ENCODE data around the gene PTPN13. TPM values are rescaled to one million over a fixed set of nuclear protein-coding genes. Genes with fewer than 3 reads are reported as not detected.
"Not testable (repeated sequence)": the region's sequence is repeated elsewhere in the genome, so short reads cannot be mapped to it uniquely, and the experiment has no call there.

The PTPN13 gene
- total RNA-seq, 2 experiments from 2014 or later, result 0.06 to 0.21 TPM

DNA sequence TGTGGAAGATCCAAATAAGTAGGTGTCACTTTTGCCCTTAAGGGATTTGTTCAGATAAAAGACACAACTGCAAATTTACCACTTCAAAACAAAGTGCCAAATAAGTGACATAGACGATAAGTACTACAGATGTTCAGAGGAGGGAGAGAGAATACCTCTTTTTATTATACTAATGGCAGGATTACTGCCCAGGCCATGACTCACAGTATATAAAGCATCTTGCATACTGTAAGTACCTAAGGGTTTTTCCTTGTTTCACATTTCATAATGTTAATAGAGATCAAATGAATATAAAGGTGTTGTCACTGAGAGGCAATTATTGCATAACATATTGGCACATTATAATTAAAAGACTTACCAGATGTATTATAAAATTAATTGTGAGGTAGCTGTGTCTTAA, 46.4 kb downstream of the PTPN13 start:
- ChIA-PET POLR2A (no interaction called here), CTCF (no interaction called here)

DNA sequence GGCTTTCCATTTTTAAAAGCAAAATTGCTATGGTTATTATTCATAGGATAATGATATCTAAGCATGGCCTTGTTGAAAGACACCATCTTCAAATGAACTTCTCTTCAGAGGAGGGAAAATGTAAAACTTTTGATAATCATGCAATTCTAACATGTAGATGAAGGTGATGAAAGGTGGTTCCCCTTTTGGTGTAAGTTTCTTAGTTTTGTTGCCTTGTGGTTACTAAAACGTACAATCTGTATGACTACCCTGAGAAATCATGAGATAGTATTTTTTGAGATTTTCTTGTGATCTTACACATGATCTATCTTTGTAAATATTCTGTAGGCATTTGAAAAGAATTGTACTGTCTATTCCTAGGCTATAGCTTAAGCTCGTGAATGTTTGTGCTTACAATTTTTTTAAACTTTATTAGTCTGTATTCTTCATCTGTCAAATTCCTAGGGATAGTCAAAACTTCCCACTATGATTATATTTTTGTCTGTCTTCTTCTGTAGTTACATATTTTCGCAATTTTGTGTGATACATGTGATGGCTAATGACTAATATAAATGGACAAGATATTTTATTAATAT, 47.5 kb downstream of the PTPN13 start:
- CTCF ChIA-PET, result interaction anchor here (0.7 kb wide), 2 partner anchors 16 to 162 kb away, joined by 3 read pairs; no protein-coding TSS in a partner anchor

DNA sequence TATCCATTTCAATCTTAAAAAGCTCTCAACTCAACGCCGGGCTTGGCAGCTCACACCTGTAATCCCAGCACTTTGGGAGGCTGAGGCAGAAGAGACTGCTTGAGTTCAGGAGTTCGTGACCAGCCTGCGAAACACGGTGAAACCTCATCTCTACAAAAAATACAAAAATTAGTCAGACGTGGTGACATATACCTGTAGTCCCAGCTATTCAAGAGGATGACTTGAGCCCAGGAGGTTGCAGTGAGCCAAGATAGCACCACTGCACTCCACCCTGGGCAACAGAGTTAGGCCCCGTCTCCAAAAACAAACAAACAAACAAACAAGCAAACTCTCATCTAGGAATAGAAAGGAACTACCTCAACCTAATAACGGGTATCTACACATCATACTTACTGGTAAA, 50.8 kb downstream of the PTPN13 start:
- ChIA-PET POLR2A (no interaction called here), CTCF (no interaction called here)

More for the DNA sequence above, 47.5 kb downstream of the PTPN13 start:
- POLR2A ChIA-PET, result no interaction called here

DNA sequence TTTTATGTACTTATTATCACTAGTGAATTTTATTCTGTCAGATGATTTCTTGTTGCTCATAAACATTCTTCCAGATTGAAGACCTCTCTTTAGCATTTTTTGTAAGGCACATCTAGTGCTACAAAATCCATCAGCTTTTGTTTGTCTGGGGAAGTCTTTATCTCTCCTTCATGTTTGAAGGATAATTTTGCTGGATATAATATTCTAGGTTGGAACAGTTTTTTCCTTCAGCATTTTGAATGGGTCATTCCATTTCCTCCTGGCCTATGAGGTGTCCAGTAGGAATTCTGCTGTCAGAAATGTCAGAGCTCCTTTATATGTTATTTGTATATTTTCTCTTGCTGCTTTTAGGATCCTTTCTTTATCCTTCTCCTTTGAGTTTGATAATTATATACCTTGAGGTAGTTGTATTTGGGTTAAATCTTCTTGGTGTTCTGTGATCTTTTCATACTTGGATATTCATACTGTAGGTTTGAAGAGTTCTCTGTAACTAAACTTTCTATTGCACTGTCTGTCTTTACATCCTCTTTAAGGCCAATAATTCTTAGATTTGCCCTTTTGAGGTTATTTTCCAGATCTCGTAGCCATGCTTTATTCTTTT, 58.3 kb downstream of the PTPN13 start:
- ChIA-PET POLR2A (no interaction called here), CTCF (no interaction called here)

DNA sequence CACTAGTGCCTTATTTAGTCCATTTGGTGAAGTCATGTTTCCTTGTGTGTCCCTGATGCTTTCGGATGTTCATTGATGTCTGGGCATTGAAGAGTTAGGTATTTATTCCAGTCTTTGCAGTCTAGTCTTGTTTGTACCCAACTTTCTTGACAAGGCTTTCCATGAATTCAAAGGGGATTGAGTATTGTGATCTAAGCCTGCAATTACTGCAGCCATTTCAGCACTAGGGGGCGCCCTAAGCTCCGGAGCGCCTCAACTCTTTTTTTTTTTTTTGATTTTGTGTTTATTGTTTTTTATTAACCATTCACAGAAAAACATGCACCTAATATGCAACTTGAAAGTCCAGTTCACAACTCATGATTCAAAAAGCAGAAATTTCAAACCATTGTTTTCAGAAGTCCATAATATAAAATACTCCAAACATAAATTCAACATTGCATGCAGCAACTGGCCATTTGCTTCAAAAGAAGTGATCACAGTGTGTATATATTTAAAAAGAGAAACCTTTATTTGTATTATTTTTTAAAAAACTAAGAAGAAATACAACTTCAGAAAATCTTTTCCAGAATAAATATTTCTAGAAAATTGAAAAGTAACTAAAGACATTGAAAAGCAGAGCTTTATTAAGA, 59.2 kb downstream of the PTPN13 start:
- ChIA-PET CTCF (no interaction called here), POLR2A (no interaction called here)

DNA sequence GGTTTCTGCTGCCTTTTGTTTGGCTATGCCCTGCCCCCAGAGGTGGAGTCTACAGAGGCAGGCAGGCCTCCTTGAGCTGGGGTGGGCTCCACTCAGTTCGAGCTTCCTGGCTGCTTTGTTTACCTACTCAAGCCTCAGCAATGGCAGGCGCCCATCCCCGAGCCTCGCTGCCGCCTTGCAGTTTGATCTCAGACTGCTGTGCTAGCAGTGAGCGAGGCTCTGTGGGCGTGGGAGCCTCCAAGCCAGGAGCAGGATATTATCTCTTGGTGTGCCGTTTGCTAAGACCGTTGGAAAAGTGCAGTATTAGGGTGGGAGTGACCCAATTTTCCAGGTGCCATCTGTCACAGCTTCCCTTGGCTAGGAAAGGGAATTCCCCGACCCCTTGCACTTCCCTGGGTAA, 62.7 kb downstream of the PTPN13 start:
- POLR2A ChIA-PET, CTCF ChIA-PET: not testable (repeated sequence)

DNA sequence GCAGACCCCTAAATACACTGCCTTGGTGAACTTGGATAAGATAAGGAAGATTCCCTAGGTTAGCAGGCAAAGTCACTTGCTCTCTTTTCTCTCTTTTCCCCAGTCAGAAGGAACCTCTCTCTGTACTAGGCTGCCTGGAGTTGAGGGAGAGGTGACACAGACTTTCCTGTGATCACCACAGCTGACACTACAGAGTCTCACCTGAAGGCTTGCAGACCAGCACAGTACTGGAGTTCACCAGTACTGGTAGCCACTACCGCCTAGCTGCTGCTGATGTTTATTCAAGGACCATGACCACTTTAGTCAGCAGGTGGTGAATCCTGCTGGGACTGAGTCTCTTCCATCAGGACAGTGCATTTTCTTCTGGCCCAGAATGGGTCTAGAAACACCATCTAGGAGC, 63.3 kb downstream of the PTPN13 start:
- ChIA-PET POLR2A (no interaction called here), CTCF (interaction anchor here (0.9 kb wide), 1 partner anchor 15 kb away, joined by 3 read pairs; no protein-coding TSS in a partner anchor)

DNA sequence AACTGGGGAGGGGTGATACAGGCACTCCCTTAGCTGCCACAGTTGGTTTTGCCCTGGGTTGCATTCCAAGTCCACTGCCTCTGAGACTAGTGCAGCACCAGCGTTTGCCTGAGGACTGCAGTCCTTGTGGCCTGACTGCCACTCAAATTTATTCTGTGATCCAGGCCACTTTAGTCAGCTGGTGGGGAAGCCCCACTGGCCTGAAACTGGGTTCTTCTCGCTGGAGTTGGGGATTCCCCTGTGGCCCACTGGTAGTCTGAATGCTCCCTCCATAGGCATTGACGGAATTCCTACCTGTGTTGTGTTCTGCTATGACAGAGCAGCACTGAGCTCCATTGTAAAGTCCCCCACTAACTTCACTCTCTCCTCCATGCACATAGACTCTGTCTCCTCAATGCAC, 63.8 kb downstream of the PTPN13 start:
- POLR2A ChIA-PET, result no interaction called here
- CTCF ChIA-PET, result interaction anchor here (0.9 kb wide), 1 partner anchor 16 kb away, joined by 3 read pairs; no protein-coding TSS in a partner anchor

DNA sequence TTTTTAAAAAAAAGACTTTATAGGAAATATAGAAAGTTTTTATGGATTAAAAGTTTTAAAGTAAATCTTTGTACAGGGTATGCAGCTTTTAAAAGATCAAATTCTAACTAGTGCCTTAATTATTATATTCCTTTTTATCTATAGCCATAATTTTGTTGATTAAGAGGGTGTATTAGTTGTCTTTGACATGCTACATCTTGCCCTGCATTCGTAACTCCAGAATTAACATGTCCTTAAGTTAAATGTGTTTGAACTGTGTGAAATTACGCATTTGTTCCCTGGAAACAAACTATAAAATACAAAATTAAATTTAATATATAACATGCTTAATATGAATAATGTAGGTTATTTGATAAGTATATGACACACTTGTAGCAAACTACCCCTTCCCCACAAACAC, 66.3 kb downstream of the PTPN13 start:
- POLR2A ChIA-PET, result no interaction called here

DNA sequence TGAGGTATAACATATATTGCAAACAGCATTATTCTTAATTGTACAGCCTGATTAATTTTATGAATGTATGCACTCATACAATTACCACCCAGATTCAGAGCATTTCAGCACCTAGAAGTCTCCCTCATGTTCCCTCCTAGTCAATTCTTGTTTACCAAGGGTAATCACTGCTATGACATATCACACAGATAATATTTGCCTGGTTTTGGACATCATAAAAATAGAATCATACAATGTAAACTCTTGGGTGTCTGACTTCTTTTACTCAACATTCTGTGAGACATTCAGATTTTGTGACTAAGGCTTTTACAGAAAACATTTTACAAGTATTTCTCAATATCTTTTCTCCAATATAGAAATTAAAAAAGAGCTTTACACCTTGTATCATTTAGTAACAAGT, 66.9 kb downstream of the PTPN13 start:
- CTCF ChIA-PET, result no interaction called here
- POLR2A ChIA-PET, result no interaction called here

More for the DNA sequence above, 66.3 kb downstream of the PTPN13 start:
- CTCF ChIA-PET, result no interaction called here

DNA sequence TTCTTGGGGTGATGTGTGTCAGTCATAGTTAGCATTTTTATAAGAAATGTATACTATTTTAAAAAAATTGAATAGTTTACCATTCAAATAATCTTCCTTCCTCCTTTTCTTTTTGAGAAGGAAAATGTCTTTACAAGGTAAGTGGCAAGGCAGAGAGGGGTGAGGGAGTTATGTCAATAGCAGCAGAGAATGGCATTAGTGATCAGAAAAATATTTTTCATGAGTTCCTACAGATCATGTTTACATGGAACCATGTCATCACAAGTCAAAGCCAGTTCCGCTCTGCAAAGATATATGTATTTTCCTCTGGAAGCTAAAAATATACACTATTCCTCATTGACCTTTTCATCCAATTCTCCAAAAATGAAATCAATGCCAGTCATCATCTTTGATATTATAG, 67.3 kb downstream of the PTPN13 start:
- POLR2A ChIA-PET, result no interaction called here
- CTCF ChIA-PET, result no interaction called here

DNA sequence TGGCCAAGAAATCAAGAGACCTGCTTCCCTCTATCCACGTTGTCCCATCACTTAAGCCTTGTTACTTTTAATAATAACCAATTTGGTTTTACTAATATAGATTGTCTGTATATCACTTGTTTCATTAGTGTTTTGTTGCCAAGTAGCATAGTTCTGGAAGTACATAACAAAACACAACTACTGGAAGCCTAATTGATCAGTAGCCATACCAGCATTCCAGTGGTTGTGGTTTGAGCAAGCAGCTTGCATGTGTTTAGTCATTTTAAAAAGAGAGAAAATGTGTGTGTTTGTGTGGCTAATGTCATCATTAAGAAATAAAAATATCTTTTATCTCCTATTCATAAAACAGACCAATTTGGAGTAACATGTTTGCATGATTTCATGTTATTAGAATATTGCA, 70.8 kb downstream of the PTPN13 start:
- POLR2A ChIA-PET, result no interaction called here
- CTCF ChIA-PET, result no interaction called here

DNA sequence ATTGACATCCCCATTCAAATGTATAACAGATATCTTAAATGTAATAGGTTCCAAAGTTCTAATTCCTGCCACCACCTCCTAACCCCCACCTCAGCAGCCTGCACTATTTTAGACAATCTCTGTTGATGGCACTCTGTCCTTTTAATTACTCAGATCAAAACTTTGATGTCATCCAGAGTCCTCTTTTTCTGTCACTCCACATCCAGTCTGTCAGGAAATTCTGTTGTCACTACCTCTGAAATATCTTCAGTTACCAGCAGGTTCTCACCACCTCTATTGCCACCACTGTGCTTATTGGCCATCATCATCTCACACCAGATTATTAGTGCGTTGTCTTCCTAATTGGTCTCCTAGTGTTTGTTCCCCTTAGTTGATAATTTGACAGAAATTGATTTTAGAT, 76.2 kb downstream of the PTPN13 start:
- CTCF ChIA-PET, result no interaction called here
- POLR2A ChIA-PET, result no interaction called here

DNA sequence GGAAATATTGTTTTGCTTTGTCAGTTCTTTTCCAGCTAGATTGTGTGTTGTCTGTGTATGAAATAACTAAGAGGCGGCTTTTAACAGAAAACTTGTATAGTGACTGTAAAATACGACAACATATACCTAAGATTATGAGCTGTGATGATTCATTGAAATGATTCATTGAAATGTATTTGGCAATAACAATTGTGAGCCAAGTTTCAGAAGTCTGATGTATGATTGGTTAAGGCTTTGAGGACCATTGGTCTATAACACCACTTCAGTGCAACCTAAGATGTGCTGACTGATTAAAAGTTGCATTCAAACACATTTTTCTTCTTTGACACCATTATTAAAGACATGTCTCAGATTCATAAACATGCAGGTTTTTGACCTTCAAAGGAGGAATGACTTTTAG, 76.6 kb downstream of the PTPN13 start:
- CTCF ChIA-PET, result no interaction called here
- POLR2A ChIA-PET, result no interaction called here

DNA sequence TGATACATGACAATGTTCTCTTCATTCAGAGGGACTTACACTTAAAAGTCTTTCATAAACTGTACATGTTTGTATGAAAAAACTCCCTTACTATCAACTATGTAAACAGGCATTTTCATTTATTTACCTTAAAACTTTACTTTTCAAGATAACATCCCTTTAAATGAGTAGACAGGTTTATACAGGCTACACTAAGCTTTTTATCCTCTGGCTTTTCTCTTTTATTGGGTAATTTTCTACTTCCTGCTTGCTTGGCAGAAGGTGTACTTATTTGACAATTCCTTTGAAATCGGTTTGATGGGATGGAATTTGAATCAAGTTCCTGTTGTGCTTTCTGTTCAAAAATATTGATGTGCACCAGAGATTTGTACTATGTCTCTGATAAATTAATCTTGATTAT, 81.4 kb downstream of the PTPN13 start:
- ChIA-PET POLR2A (no interaction called here), CTCF (no interaction called here)

DNA sequence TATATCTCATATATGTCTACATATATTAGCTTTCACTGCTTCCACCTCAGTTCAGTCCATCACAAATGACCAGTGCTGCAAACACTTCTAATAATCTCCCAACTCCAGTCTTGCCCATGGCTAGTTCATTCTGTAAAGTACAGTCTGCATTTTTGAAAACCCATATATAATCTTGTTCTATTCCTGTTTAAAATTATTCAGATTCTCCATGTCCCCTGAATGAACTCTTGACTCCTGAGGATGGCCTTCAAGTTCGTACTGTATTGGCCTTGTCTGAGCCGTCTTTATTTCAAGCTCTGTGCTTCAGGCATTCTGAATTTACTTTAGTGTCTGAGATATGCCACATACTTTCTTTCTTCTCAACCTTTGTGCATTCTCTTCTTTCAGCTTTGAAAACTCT, 84.7 kb downstream of the PTPN13 start:
- POLR2A ChIA-PET, result no interaction called here
- CTCF ChIA-PET, result no interaction called here

DNA sequence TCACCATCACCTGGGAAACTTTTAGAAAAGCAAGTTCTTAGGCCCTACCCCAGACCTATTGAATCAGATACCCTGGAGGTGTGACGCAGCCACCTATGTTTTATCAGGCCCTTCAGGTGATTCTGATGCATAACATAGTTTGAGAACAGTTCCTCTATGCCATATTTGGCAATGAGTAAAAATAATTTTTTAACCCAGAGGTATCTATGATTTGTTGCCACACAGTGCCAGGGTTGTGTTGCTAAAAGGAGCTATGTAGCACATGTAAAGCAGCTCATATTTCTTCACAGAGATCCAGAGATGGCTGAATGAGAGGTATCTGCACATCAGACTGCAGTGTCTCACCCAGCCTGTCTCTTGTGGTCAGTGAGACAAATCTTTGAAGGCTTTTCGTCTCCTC, 85.3 kb downstream of the PTPN13 start:
- ChIA-PET POLR2A (no interaction called here), CTCF (no interaction called here)

DNA sequence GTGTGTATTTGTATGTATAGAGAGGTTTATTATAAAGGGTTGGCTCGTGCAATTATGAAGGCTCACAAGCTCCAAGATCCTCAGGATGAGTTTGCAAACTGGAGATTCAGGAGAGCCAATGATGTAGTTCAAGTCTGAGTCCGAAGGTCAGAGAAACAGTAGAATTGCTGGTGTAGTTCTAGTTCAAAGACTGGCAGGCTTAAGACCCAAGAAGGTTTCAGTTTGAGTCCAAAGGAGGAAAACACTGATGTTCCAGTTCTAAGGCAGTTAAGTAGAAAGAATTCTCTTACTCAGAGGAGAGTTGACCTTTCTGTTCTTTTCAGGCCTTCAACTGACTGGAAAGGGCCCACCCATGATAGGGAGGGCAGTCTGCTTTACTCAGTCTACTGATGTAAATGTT, 89.1 kb downstream of the PTPN13 start:
- CTCF ChIA-PET, result no interaction called here
- POLR2A ChIA-PET, result no interaction called here

DNA sequence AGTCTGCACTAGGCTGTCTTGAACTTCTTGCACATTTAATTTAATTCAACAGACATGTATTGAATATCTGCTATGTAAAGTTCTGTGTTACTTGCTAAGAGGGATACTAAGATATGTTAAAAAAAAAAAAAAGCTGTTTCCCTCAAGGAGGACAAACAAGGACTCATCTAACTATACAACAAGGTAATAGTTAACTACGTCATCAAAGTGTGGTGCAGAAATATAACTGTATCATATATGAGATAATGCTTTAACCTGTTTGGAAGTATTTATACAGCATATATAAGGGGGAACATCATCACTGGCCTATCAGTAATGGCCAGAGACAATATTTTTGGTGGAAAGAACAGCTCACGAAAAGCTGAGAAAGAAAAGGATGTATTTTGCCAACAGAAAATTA, 89.9 kb downstream of the PTPN13 start:
- CTCF ChIA-PET, result no interaction called here

DNA sequence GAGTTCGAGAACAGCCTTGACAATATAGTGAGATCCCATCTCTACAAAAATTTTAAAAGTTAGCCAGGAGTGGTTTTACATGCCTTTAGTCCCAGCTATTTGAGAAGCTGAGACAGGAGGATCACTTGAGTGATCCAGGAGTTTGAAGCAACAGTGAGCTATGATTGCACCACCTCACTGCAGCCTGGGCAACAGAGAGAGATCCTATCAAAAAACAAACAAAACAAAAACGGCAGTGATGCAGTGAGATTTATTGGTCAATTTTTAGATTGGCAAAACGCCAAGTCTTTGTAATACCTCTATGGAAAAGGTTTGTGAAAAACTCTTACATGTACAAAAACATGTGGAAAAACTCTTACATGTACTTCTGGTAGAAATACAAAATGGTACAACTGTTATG, 91.3 kb downstream of the PTPN13 start:
- POLR2A ChIA-PET, result no interaction called here
- CTCF ChIA-PET, result no interaction called here

More for the DNA sequence above, 89.9 kb downstream of the PTPN13 start:
- POLR2A ChIA-PET, result no interaction called here

DNA sequence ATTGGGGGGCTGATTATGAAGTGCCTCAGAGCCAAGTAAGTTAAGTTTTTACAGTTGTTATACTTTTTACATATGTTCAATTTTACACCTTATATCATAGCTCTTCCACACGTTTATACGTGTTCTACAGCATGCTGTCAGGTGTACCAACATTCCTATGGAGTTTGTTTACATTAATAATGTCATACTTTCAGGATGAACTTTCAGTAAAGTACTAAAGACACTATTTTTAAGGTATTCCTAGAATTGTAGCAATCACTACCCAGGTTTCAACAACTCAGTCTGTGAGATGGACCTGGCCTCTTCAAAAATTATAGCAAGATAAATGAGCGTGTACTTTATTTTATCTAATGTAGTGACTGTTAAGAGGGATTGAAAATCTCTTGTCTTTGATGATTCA, 92.6 kb downstream of the PTPN13 start:
- POLR2A ChIA-PET, result no interaction called here
- CTCF ChIA-PET, result no interaction called here

DNA sequence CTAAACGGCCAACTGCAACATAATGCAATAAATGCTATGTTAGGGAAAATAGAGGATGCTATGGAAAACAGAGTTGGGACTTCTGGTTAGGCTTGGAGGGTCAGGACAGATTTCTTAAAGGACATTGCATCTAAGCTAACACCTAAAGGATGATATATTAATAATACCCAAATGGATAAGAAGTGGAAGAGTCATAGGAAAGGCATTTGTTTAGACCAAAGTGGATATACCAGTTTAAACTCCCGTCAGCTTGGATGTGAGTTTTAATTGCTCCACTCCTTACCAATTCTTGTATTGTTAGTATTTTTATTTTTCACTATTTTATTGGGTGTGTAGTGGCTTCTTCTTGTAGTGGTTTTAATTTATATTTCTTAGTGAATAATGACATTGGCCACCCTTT, 93.9 kb downstream of the PTPN13 start:
- POLR2A ChIA-PET, result no interaction called here
- CTCF ChIA-PET, result no interaction called here
